Stimulated activated CD8-positive, alpha-beta memory T cell treated with anti-CD3 and anti-CD28 coated beads, Interleukin-4, amount 100 ng/mL, for 1 hour (primary cell): ENCODE results near the gene PLA2G2A.
"Not testable (repeated sequence)": the region's sequence is repeated elsewhere in the genome, so short reads cannot be mapped to it uniquely, and the experiment has no call there.

Source experiments
- DNase-seq, 2 donors: peaks; one replicate each; pipeline ENCODE4 v3.0.0-alpha.2; 2020; ENCODE audit warnings: low read depth in 2 of 2, low spot score in 1 of 2

PLA2G2A gene

DNA sequence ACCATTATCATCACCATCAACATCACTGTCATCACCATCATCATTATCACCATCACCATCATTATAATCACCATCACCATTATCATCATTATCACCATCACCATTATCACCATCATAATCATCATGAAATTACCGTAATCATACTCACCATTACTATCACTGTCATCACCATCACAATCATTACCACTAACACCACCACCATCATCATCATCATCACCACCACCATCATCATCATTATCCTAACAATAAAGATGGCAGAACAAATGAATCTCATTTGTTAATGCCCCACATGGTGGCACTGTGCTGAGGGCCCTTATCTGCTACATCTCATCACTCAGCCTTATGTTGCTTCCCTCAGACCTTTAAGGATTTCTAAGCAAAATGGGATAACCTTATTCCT is 46.6 kb downstream of the PLA2G2A start:
- DNase-seq = no peak

- DNase-seq = not testable (repeated sequence)
Measured at GRCh38 chr1:19927130-19927421, 52.3 kb downstream of the PLA2G2A start.

- DNase-seq = no peak
Measured at GRCh38 chr1:19926296-19927129, 52.9 kb downstream of the PLA2G2A start.
